ENCODE results near the gene TGFB1I1.

TGFB1I1 gene

DNA sequence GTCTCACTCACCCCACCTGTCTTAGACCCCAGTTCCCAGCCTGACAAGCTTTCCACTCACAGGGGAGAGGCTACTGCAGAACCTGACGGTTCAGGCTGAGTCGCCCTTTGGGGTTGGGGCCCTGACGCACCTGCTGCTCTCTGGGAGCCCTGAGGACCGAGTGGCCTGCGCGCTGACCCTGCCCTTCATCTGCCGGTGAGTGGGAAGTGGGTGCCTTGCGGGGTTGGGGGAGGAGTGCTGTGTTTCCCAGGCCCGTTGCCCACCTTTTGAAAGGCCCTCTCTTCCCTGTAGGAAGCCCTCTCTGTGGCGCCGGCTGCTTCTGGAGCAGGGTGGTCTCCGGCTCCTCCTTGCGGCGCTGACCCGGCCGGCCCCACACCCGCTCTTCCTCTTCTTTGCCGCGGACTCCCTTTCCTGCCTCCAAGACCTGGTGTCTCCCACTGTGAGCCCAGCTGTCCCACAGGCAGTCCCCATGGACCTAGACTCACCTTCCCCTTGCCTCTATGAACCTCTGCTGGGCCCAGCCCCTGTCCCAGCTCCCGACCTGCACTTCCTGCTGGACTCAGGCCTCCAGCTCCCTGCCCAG is 6.1 kb upstream of the TGFB1I1 start:
- TF ChIP-seq, protein P1, sequence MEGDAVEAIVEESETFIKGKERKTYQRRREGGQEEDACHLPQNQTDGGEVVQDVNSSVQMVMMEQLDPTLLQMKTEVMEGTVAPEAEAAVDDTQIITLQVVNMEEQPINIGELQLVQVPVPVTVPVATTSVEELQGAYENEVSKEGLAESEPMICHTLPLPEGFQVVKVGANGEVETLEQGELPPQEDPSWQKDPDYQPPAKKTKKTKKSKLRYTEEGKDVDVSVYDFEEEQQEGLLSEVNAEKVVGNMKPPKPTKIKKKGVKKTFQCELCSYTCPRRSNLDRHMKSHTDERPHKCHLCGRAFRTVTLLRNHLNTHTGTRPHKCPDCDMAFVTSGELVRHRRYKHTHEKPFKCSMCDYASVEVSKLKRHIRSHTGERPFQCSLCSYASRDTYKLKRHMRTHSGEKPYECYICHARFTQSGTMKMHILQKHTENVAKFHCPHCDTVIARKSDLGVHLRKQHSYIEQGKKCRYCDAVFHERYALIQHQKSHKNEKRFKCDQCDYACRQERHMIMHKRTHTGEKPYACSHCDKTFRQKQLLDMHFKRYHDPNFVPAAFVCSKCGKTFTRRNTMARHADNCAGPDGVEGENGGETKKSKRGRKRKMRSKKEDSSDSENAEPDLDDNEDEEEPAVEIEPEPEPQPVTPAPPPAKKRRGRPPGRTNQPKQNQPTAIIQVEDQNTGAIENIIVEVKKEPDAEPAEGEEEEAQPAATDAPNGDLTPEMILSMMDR (IDR thresholded peaks at IDR 0.05; ENCODE audit: poor library complexity, severe bottlenecking): no peak

GRCh38 chr16:31466381-31466841 is 5.5 kb upstream of the TGFB1I1 start:
- ATAC-seq (ENCODE audit: low read depth) (no peak), DNase-seq (ENCODE audit: low spot score) (no peak)
- H3K27ac ChIP-seq (ENCODE audit: poor library complexity, severe bottlenecking): no peak overlapping the region
- H3K4me3 ChIP-seq (ENCODE audit: severe bottlenecking): no peak overlapping the region
- H3K27me3 ChIP-seq (ENCODE audit: insufficient read depth, poor library complexity, severe bottlenecking): no peaks in the 10 kb centered on the region
- H3K36me3 ChIP-seq (ENCODE audit: low read depth): 0 out of 2 replicates have a peak, but pooled peaks cover 3% of the 10 kb centered on the region
- peaks cover 7% of the 10 kb centered on the region for H3K4me1 ChIP-seq (ENCODE audit: insufficient read depth, poor library complexity, severe bottlenecking)
- TF ChIP-seq, protein P1 (IDR thresholded peaks at IDR 0.05; ENCODE audit: poor library complexity, severe bottlenecking): no peak
- H3K9me3 ChIP-seq (ENCODE audit: severe bottlenecking): no peaks in the 10 kb centered on the region

More for the DNA sequence above, 6.1 kb upstream of the TGFB1I1 start:
- ATAC-seq (ENCODE audit: low read depth) (no peak), DNase-seq (ENCODE audit: low spot score) (no peak)
- Histone ChIP-seq H3K36me3 (ENCODE audit: low read depth) (0 out of 2 replicates have a peak, but pooled peaks cover 3% of the 10 kb centered on the region), H3K27me3 (ENCODE audit: insufficient read depth, poor library complexity, severe bottlenecking) (no peaks in the 10 kb centered on the region), H3K4me3 (ENCODE audit: severe bottlenecking) (no peak overlapping the region), H3K27ac (ENCODE audit: poor library complexity, severe bottlenecking) (no peak overlapping the region), H3K9me3 (ENCODE audit: severe bottlenecking) (no peaks in the 10 kb centered on the region), H3K4me1 (ENCODE audit: insufficient read depth, poor library complexity, severe bottlenecking) (peaks cover 3% of the 10 kb centered on the region)

DNA sequence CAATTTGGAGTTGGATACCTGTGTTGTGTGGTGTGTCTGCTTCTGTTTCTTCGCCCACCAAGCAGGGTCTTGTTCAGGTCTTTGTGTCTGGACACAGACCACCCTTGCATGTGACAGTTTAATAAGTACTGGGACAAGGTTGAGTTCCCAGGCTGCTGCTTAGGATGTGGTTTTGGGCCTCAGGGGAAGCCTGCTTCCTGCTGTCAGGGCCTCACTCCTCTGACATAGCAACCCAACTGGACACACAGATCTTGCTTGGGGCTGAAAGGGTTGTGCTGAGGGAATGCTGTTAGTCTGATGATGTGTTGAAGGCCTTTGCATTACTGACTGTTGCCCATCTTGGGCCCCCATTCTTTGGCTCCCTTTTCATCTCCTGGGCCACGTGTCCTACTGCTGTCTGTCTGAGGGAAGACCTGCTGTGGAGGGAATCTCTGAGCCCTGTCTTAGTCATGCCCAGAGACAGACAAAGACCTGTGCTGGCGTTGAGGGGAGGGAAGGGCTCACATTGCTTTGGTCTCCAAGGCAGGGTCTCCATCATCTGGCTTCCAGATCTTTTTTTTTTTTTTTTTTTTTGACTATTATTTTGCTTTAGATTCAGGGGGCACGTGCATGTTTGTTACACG is 4.7 kb upstream of the TGFB1I1 start:
- ATAC-seq (ENCODE audit: low read depth): no peak
- Histone ChIP-seq H3K4me1 (ENCODE audit: insufficient read depth, poor library complexity, severe bottlenecking) (peaks cover 9% of the 10 kb centered on the region), H3K36me3 (ENCODE audit: low read depth) (0 out of 2 replicates have a peak, but pooled peaks cover 3% of the 10 kb centered on the region), H3K27ac (ENCODE audit: poor library complexity, severe bottlenecking) (no peak overlapping the region), H3K27me3 (ENCODE audit: insufficient read depth, poor library complexity, severe bottlenecking) (no peaks in the 10 kb centered on the region), H3K4me3 (ENCODE audit: severe bottlenecking) (no peak overlapping the region), H3K9me3 (ENCODE audit: severe bottlenecking) (no peaks in the 10 kb centered on the region)
- TF ChIP-seq, protein P1 (IDR thresholded peaks at IDR 0.05; ENCODE audit: poor library complexity, severe bottlenecking): no peak
- DNase-seq (ENCODE audit: low spot score): no peak

DNA sequence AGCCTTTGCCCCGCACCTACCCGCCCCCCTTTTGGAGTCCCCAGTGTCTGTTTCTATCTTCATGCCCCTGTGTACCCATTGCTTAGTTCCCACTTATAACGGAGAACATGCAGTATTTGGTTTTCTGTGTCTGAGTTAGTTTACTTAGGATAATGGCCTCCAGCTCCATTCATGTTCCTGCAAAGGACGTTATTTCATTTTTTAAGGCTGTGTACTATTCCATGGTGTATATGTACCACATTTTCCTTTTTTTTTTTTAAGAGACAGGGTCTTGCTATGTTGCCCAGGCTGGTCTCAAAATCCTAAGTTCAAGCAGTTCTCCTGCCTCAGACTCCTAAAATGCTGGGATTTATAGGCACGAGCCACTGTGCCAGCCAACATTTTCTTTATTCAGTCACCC is 4.1 kb upstream of the TGFB1I1 start:
- no peak for ATAC-seq (ENCODE audit: low read depth)

More for the DNA sequence above, 4.1 kb upstream of the TGFB1I1 start:
- DNase-seq (ENCODE audit: low spot score): no peak
- no peaks in the 10 kb centered on the region for H3K9me3 ChIP-seq (ENCODE audit: severe bottlenecking)
- H3K36me3 ChIP-seq (ENCODE audit: low read depth): 0 out of 2 replicates have a peak, but pooled peaks cover 3% of the 10 kb centered on the region
- no peaks in the 10 kb centered on the region for H3K27me3 ChIP-seq (ENCODE audit: insufficient read depth, poor library complexity, severe bottlenecking)
- peaks cover 9% of the 10 kb centered on the region for H3K4me1 ChIP-seq (ENCODE audit: insufficient read depth, poor library complexity, severe bottlenecking)
- TF ChIP-seq, protein P1 (IDR thresholded peaks at IDR 0.05; ENCODE audit: poor library complexity, severe bottlenecking): no peak
- no peak overlapping the region for H3K4me3 ChIP-seq (ENCODE audit: severe bottlenecking)
- no peak overlapping the region for H3K27ac ChIP-seq (ENCODE audit: poor library complexity, severe bottlenecking)

Data from RWPE2 (cell line).